Measurements from ENCODE around the gene LMO3. TPM values are rescaled to one million over a fixed set of nuclear protein-coding genes. Genes with fewer than 3 reads are reported as not detected.

The LMO3 gene
- total RNA-seq, 1 experiment from 2014 or later, result 0.34 TPM

- no peak overlapping the region for H3K4me3 ChIP-seq (replicated peaks in 1 of 2; ENCODE audit: low read depth in 1 of 2, low read length in 2 of 2)
- intact Hi-C loops (cut with micrococcal nuclease), result no loop called here
- DNase-seq (ENCODE audit: low read depth, low spot score), result no peak
- no peak overlapping the region for H3K4me2 ChIP-seq (ENCODE audit: low read length)
- CTCF ChIA-PET, result no interaction called here
- no peak overlapping the region for H3K27ac ChIP-seq (ENCODE audit: low read depth, low read length)
- H3K36me3 ChIP-seq (ENCODE audit: control insufficient read depth in 1 of 2, insufficient read depth in 2 of 2, low read length in 2 of 2), result no peaks in the 10 kb centered on the region
- no peaks in the 10 kb centered on the region for H3K9me2 ChIP-seq (ENCODE audit: insufficient read depth)
- H2AFZ ChIP-seq (ENCODE audit: low read depth, low read length, poor library complexity, severe bottlenecking), result no peak overlapping the region
- H4K20me1 ChIP-seq (ENCODE audit: insufficient read depth), result no peaks in the 10 kb centered on the region
- RAD21 ChIA-PET (ENCODE audit: low non-redundant PET in 1 of 2, low total read pairs in 2 of 2, uncharacterized antibody in 2 of 2, unreplicated experiment in 2 of 2), result no interaction called here
- no peaks in the 10 kb centered on the region for H3K27me3 ChIP-seq (ENCODE audit: insufficient read depth, low read length)
- BruUV-seq (replicated peaks), result no TSS peak
- H3K9ac ChIP-seq (ENCODE audit: low read length), result no peak overlapping the region
- no peaks in the 10 kb centered on the region for H3K79me2 ChIP-seq (ENCODE audit: insufficient read depth, low read length)
- TF ChIP-seq POLR2AphosphoS5 (IDR thresholded peaks at IDR 0.05; ENCODE audit: low read depth, low read length) (no peak), ATF3 (IDR thresholded peaks at IDR 0.05) (no peak), CTCF (IDR thresholded peaks at IDR 0.05 in 2 of 3, conservative IDR thresholded peaks at IDR 0.05 in 1 of 3; ENCODE audit: borderline replicate concordance in 1 of 3, insufficient read depth in 1 of 3, low read depth in 2 of 3, low read length in 2 of 3) (no peak), POLR2A (IDR thresholded peaks at IDR 0.05; ENCODE audit: borderline replicate concordance, extremely low read depth, insufficient read depth, insufficient read length) (no peak), RAD21 (IDR thresholded peaks at IDR 0.05; ENCODE audit: low read depth) (no peak), ZBTB33 (IDR thresholded peaks at IDR 0.05; ENCODE audit: extremely low read depth, insufficient replicate concordance, low read length) (no peak), JUND (IDR thresholded peaks at IDR 0.05) (no peak), EGR1 (IDR thresholded peaks at IDR 0.05; ENCODE audit: low read depth) (no peak), ELF1 (IDR thresholded peaks at IDR 0.05; ENCODE audit: borderline replicate concordance, low read depth) (no peak), EZH2 (IDR thresholded peaks at IDR 0.05) (no peak), YY1 (IDR thresholded peaks at IDR 0.05; ENCODE audit: extremely low read depth, insufficient replicate concordance, low read depth, low read length) (no peak), SIN3A (IDR thresholded peaks at IDR 0.05; ENCODE audit: low read depth) (no peak), ZNF274 (IDR thresholded peaks at IDR 0.05; ENCODE audit: low read depth, low read length) (no peak), SRF (IDR thresholded peaks at IDR 0.05; ENCODE audit: low read depth) (no peak), MAX (IDR thresholded peaks at IDR 0.05) (no peak), REST (IDR thresholded peaks at IDR 0.05; ENCODE audit: low read depth) (no peak), FOSL1 (IDR thresholded peaks at IDR 0.05; ENCODE audit: low read depth) (no peak), ZFX (IDR thresholded peaks at IDR 0.05) (no peak), SP1 (IDR thresholded peaks at IDR 0.05; ENCODE audit: low read depth) (no peak)
- POLR2A ChIA-PET, result no interaction called here
- no peaks in the 10 kb centered on the region for H3K9me3 ChIP-seq (ENCODE audit: control insufficient read depth in 1 of 2, insufficient read depth in 1 of 2, low read depth in 1 of 2, low read length in 2 of 2)
- ATAC-seq, result no peak
- no peaks in the 10 kb centered on the region for H3K4me1 ChIP-seq (ENCODE audit: control insufficient read depth in 1 of 2, insufficient read depth in 2 of 2, low read length in 2 of 2)
Observed at GRCh38 chr12:16579041-16579440, 26.9 kb downstream of the LMO3 start.
